ENCODE results near the gene NRIP1.
"Not testable (repeated sequence)": the region's sequence is repeated elsewhere in the genome, so short reads cannot be mapped to it uniquely, and the experiment has no call there.

Gene NRIP1

DNA sequence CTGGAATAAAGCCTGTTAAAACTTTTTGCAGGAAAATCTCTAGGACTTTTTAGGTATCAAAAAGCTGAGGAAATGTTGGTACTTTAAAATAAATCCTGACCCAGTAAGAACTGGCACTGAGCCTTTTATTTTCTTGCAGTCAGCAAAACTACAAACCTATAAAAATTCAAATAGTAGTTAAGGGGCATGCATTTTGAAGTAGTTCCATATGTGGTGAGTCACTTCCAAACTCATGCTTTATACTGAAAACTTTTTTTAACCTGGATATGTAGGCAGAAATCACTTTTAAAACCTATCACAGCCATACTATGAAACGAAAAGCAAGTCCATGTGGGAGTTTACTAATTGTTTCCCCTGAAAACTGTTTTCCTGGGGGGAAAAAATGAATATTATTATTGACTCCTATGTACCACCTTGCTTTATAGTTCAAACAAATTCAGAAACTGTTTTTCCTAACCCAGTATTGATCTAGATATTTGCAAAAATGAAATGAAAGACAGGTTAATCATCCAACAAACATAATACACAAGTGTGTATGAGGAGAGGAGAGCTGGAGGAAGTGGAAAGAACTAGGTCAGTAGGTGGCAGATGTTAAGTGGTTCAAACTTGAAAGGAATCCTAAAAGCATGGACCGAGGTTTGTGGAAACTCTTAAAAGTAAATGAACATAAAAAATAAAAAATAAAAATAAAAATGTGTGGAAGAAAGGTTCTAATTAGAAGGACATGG lies 30.5 kb downstream of the NRIP1 start:
- no peak overlapping the region for H3K4me3 ChIP-seq (ENCODE audit: low read depth, low read length)
- DNase-seq (ENCODE audit: low read depth), result no peak
- TF ChIP-seq, protein P1, sequence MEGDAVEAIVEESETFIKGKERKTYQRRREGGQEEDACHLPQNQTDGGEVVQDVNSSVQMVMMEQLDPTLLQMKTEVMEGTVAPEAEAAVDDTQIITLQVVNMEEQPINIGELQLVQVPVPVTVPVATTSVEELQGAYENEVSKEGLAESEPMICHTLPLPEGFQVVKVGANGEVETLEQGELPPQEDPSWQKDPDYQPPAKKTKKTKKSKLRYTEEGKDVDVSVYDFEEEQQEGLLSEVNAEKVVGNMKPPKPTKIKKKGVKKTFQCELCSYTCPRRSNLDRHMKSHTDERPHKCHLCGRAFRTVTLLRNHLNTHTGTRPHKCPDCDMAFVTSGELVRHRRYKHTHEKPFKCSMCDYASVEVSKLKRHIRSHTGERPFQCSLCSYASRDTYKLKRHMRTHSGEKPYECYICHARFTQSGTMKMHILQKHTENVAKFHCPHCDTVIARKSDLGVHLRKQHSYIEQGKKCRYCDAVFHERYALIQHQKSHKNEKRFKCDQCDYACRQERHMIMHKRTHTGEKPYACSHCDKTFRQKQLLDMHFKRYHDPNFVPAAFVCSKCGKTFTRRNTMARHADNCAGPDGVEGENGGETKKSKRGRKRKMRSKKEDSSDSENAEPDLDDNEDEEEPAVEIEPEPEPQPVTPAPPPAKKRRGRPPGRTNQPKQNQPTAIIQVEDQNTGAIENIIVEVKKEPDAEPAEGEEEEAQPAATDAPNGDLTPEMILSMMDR (IDR thresholded peaks at IDR 0.05; ENCODE audit: insufficient read depth, low read depth, low read length, missing control alignments), result no peak

DNA sequence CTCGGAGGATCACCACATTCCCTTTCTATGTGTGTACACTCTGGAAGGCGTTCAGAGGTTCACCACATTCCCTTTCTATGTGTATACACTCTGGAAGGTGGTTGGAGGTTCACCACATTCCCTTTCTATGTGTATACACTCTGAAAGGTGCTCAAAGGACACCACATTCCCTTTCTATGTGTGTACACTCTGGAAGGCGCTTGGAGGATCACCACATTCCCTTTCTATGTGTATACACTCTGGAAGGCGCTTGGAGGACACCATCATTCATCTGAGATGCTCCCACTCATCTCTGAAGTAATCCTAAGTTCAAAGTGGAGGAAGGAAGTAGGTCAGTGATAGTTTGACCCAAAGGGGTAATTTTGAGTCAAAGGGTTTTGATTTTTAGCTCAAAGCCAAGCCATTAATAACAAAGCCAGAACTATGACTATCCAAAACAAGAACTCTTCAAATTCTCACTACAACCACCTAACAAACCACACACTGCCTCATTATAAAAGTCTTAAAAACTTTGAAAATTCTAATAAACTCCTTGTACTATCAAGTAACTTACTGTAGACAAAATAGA lies 32.9 kb downstream of the NRIP1 start:
- DNase-seq (ENCODE audit: low read depth), result no peak
- no peak overlapping the region for H3K4me3 ChIP-seq (ENCODE audit: low read depth, low read length)
- TF ChIP-seq, protein P1 (IDR thresholded peaks at IDR 0.05; ENCODE audit: insufficient read depth, low read depth, low read length, missing control alignments), result no peak

DNA sequence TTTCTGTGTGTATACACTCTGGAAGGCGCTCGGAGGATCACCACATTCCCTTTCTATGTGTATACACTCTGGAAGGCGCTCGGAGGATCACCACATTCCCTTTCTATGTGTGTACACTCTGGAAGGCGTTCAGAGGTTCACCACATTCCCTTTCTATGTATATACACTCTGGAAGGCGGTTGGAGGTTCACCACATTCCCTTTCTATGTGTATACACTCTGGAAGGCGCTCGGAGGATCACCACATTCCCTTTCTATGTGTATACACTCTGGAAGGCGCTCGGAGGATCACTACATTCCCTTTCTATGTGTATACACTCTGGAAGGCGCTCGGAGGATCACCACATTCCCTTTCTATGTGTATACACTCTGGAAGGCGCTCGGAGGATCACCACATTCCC lies 33.4 kb downstream of the NRIP1 start:
- H3K4me3 ChIP-seq (ENCODE audit: low read depth, low read length); DNase-seq (ENCODE audit: low read depth): not testable (repeated sequence)

DNA sequence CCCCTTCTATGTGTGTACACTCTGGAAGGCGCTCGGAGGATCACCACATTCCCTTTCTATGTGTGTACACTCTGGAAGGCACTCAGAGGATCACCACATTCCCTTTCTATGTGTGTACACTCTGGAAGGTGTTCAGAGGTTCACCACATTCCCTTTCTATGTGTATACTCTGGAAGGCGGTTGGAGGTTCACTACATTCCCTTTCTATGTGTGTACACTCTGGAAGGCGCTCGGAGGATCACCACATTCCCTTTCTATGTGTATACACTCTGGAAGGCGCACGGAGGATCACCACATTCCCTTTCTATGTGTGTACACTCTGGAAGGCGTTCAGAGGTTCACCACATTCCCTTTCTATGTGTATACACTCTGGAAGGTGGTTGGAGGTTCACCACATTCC lies 33.9 kb downstream of the NRIP1 start:
- not testable (repeated sequence) for H3K4me3 ChIP-seq (ENCODE audit: low read depth, low read length); DNase-seq (ENCODE audit: low read depth)

DNA sequence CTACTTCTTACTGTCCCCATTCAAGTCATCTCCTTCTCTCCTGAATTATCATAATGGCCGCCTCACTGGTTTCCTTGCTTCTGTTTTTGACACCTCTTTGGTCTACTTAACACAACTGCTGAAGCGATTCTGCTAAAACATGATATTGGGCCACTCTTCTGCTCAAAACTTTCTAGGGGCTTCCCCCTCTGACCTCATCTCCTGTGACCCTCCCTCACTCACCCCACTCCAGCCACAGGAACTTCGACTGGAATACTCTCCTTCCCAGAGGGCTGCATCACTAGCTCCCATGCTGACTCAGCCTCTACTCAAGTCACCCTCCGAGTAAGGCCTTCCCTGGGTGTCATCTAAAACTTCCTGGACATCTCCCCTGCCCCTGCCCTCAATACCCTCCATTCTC lies 35.7 kb downstream of the NRIP1 start:
- TF ChIP-seq, protein P1 (IDR thresholded peaks at IDR 0.05; ENCODE audit: insufficient read depth, low read depth, low read length, missing control alignments), result no peak
- no peak overlapping the region for H3K4me3 ChIP-seq (ENCODE audit: low read depth, low read length)
- no peak for DNase-seq (ENCODE audit: low read depth)

DNA sequence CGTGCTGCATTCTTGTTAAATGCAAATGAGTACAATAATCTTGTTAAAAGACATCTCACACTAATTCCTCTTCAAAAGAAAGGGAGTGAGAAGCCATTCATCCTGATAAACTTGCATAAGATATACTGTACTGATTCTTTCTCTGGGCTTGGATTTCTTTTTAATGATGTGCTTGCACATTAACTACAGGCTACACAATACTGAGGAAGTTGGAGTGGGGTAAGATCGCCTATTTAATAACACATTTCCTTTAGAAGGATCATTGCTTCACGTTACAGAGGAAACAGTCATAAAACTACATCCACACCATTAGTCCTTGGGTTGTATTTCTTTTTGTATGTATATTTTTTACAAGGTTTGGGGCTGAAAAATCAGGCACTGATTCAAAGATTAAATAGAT lies 36.6 kb downstream of the NRIP1 start:
- no peak overlapping the region for H3K4me3 ChIP-seq (ENCODE audit: low read depth, low read length)
- DNase-seq (ENCODE audit: low read depth), result no peak
- TF ChIP-seq, protein P1 (IDR thresholded peaks at IDR 0.05; ENCODE audit: insufficient read depth, low read depth, low read length, missing control alignments), result no peak

DNA sequence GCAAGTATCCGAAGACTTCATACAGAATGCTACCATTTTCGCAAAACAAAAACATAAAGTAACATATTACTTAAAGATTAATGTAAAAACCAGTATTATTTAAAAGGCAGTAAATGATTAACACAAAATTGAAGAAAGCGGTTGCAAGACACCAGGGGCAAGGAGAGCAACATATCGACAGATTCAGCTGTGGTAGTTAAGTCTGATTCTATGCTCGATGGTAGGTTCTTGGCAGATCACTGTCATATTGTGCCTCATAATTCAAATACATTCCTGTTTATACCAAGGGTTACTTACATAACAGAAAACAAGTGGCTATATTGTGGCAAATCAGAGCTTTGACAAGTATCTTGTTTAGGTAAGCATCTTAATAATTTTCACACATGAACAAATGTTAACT lies 37.7 kb downstream of the NRIP1 start:
- H3K4me3 ChIP-seq (ENCODE audit: low read depth, low read length), result no peak overlapping the region
- DNase-seq (ENCODE audit: low read depth), result no peak
- TF ChIP-seq, protein P1 (IDR thresholded peaks at IDR 0.05; ENCODE audit: insufficient read depth, low read depth, low read length, missing control alignments), result no peak

DNA sequence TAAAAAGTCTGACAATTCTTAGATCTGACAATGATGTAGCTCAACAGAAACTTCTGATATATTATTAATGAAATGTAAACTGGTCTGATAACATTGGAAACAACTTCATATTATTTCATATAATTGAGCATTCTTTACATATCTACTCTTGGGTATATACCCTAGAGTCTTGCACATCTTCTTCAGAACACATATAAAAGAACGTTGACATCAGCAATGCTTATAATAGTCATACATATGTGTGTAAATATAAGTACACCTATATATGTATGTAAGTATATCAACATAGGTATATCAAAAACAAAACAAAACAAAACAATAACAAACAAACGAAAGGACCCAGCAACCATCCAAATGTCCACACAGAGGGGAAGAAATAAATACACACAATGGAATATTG lies 38.4 kb downstream of the NRIP1 start:
- TF ChIP-seq, protein P1 (IDR thresholded peaks at IDR 0.05; ENCODE audit: insufficient read depth, low read depth, low read length, missing control alignments), result no peak
- no peak overlapping the region for H3K4me3 ChIP-seq (ENCODE audit: low read depth, low read length)
- no peak for DNase-seq (ENCODE audit: low read depth)
